Colonic mucosa (tissue), 4 donors: ENCODE measurements around the gene SSC4D. TPM values are rescaled to one million over a fixed set of nuclear protein-coding genes. Genes with fewer than 3 reads are reported as not detected.

Source experiments
- DNase-seq: peaks from one replicate; pipeline ENCODE4 v3.0.0-alpha.2; 2020
- H3K27ac ChIP-seq: fragments of 200-600 bp; one replicate; pipeline ENCODE4 v1.8.0; 2021
- H3K27me3 ChIP-seq: fragments of 200-600 bp; one replicate; pipeline ENCODE4 v1.8.0; 2021
- H3K36me3 ChIP-seq: fragments of 200-600 bp; one replicate; pipeline ENCODE4 v1.8.0; 2021
- H3K4me1 ChIP-seq: fragments of 200-600 bp; one replicate; pipeline ENCODE4 v1.8.0; 2021; ENCODE audit warnings: mild to moderate bottlenecking
- H3K4me3 ChIP-seq: fragments of 200-600 bp; one replicate; pipeline ENCODE4 v1.8.0; 2021
- H3K9ac ChIP-seq, 2 donors: one replicate each; pipeline ENCODE4 v1.7.0; 2013; ENCODE audit warnings: control low read depth in 2 of 2, low read depth in 2 of 2, low read length in 2 of 2
- H3K9me3 ChIP-seq: fragments of 200-600 bp; one replicate; pipeline ENCODE4 v1.8.0; 2021
- CTCF ChIP-seq: fragments of 200-600 bp; IDR thresholded peaks from one replicate; pipeline ENCODE4 v1.8.0; 2022; ENCODE audit warnings: antibody characterized with exemption, mild to moderate bottlenecking
- intact Hi-C: fragments of 100-400 bp; cut with DNase I; formaldehyde crosslinking; loops from one replicate; pipeline ENCODE4 v1.14.1; 2022
- total RNA-seq, 2 donors: library from RNA; stranded (reverse); fragmentation: NEBNext Ultra II Directional in 1 of 2; extraction: Animal tissue kit (Norgen Biotek cat#: 25700) in 1 of 2; gene quantifications; one replicate each; pipeline ENCODE4 v1.2.1, GENCODE V29; 2021
- donor health status: healthy.
- donor health status: DM: no; HTN: no; CAD: no.
- donor health status: DM: no; HTN: no; CAD: no.

The SSC4D gene
- total RNA-seq, 2 donors from 2014 or later = 0.42 to 0.45 TPM

- no peaks in the 10 kb centered on the region for H3K9me3 ChIP-seq
- no peak overlapping the region for H3K27ac ChIP-seq
- no peaks in the 10 kb centered on the region for H3K36me3 ChIP-seq
- DNase-seq = no peak
- peaks cover 7% of the 10 kb centered on the region for H3K4me1 ChIP-seq
- TF ChIP-seq CTCF = no peak
- H3K4me3 ChIP-seq = no peak overlapping the region
- no peak overlapping the region for H3K9ac ChIP-seq
- intact Hi-C loops = no loop called here
- H3K27me3 ChIP-seq = no peaks in the 10 kb centered on the region
Measured at GRCh38 chr7:76356115-76356514, 53.4 kb downstream of the SSC4D start.

GRCh38 chr7:76354981-76355730, 54.3 kb downstream of the SSC4D start:
- intact Hi-C loops = no loop called here
- no peaks in the 10 kb centered on the region for H3K9me3 ChIP-seq
- no peak for TF ChIP-seq CTCF
- peaks cover 7% of the 10 kb centered on the region for H3K4me1 ChIP-seq
- no peak overlapping the region for H3K27ac ChIP-seq
- no peak overlapping the region for H3K4me3 ChIP-seq
- H3K36me3 ChIP-seq = no peaks in the 10 kb centered on the region
- no peaks in the 10 kb centered on the region for H3K27me3 ChIP-seq
- no peak for DNase-seq
- H3K9ac ChIP-seq = no peak overlapping the region

- TF ChIP-seq CTCF = no peak
- Histone ChIP-seq H3K4me1 (peaks cover 7% of the 10 kb centered on the region), H3K4me3 (no peak overlapping the region), H3K27ac (no peak overlapping the region), H3K36me3 (peaks cover 3% of the 10 kb centered on the region), H3K9me3 (no peaks in the 10 kb centered on the region), H3K27me3 (no peaks in the 10 kb centered on the region), H3K9ac (no peak overlapping the region)
- no peak for DNase-seq
- intact Hi-C loops = no loop called here
Measured at GRCh38 chr7:76354516-76354915, 55.0 kb downstream of the SSC4D start.

- no peak for TF ChIP-seq CTCF
- no peak overlapping the region for H3K27ac ChIP-seq
- no peak overlapping the region for H3K4me3 ChIP-seq
- peaks cover 7% of the 10 kb centered on the region for H3K4me1 ChIP-seq
- DNase-seq = no peak
- H3K27me3 ChIP-seq = no peaks in the 10 kb centered on the region
- no peaks in the 10 kb centered on the region for H3K9me3 ChIP-seq
- intact Hi-C loops = no loop called here
- H3K9ac ChIP-seq = no peak overlapping the region
- H3K36me3 ChIP-seq = peaks cover 4% of the 10 kb centered on the region
Measured at GRCh38 chr7:76353744-76354143, 55.8 kb downstream of the SSC4D start.

GRCh38 chr7:76352193-76352592, 57.3 kb downstream of the SSC4D start:
- TF ChIP-seq CTCF = no peak
- no peak for DNase-seq
- H3K4me3 ChIP-seq = no peak overlapping the region
- no peaks in the 10 kb centered on the region for H3K27me3 ChIP-seq
- H3K4me1 ChIP-seq = peaks cover 7% of the 10 kb centered on the region
- no peaks in the 10 kb centered on the region for H3K9me3 ChIP-seq
- peaks cover 4% of the 10 kb centered on the region for H3K36me3 ChIP-seq
- intact Hi-C loops = no loop called here
- no peak overlapping the region for H3K27ac ChIP-seq
- H3K9ac ChIP-seq = no peak overlapping the region
